Liver (tissue), 3 donors: ENCODE results near the gene CELSR1.

Experiments
- CTCF ChIP-seq: fragments of 150-350 bp; IDR thresholded peaks from 2 replicates; pipeline ENCODE4 v1.5.1; 2017; ENCODE audit warnings: improper control_type of control experiment, low read depth, low read length; ENCODE audit not compliant: missing input control
- FOXA1 ChIP-seq: IDR thresholded peaks from 2 replicates; pipeline ENCODE4 v1.6.1; 2016; ENCODE audit warnings: antibody characterized with exemption
- GABPA ChIP-seq, 2 donors: IDR thresholded peaks in 1 of 2; conservative IDR thresholded peaks in 1 of 2; 2 replicates each; pipeline ENCODE4 v1.6.1; 2016; ENCODE audit warnings: antibody characterized with exemption in 2 of 2, mild to moderate bottlenecking in 1 of 2, moderate library complexity in 1 of 2
- MAX ChIP-seq: IDR thresholded peaks from 2 replicates; pipeline ENCODE4 v1.6.1; 2016; ENCODE audit warnings: antibody characterized with exemption
- RAD21 ChIP-seq, 2 donors: IDR thresholded peaks; 2 replicates each; pipeline ENCODE4 v1.6.1; 2016; ENCODE audit warnings: antibody characterized with exemption in 2 of 2, mild to moderate bottlenecking in 2 of 2
- REST ChIP-seq: IDR thresholded peaks from 2 replicates; pipeline ENCODE4 v1.6.1; 2016; ENCODE audit warnings: antibody characterized with exemption, mild to moderate bottlenecking
- RXRA ChIP-seq, 2 donors: IDR thresholded peaks; 2 replicates each; pipeline ENCODE4 v1.6.1; 2017 to 2018; ENCODE audit warnings: antibody characterized with exemption in 2 of 2, mild to moderate bottlenecking in 1 of 2
- SP1 ChIP-seq: IDR thresholded peaks from 2 replicates; pipeline ENCODE4 v1.6.1; 2018; ENCODE audit warnings: antibody characterized with exemption, mild to moderate bottlenecking
- TAF1 ChIP-seq: conservative IDR thresholded peaks from 2 replicates; pipeline ENCODE4 v1.6.1; 2016; ENCODE audit warnings: antibody characterized with exemption, mild to moderate bottlenecking
- YY1 ChIP-seq: IDR thresholded peaks from 2 replicates; pipeline ENCODE4 v1.6.1; 2016; ENCODE audit warnings: antibody characterized with exemption, mild to moderate bottlenecking
- TF ChIP-seq, protein P1 (sequence below): IDR thresholded peaks from 2 replicates; pipeline ENCODE4 v1.6.1; 2016; ENCODE audit warnings: antibody characterized with exemption
- donor health status: healthy.
- donor health status: healthy.

- no peak for TF ChIP-seq RXRA (IDR thresholded peaks at IDR 0.05)
- no peak for TF ChIP-seq REST
- no peak for TF ChIP-seq RAD21 (IDR thresholded peaks at IDR 0.05)
- no peak for TF ChIP-seq CTCF
- TF ChIP-seq GABPA (IDR thresholded peaks at IDR 0.05 in 1 of 2, conservative IDR thresholded peaks at IDR 0.05 in 1 of 2), result no peak
- TF ChIP-seq, protein P1, sequence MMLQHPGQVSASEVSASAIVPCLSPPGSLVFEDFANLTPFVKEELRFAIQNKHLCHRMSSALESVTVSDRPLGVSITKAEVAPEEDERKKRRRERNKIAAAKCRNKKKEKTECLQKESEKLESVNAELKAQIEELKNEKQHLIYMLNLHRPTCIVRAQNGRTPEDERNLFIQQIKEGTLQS, result no peak
- no peak for TF ChIP-seq SP1
- TF ChIP-seq TAF1, result no peak
- no peak for TF ChIP-seq MAX
- no peak for TF ChIP-seq FOXA1
- no peak for TF ChIP-seq YY1
Observed at GRCh38 chr22:46455446-46455845, 82.0 kb downstream of the CELSR1 start.
